SKM-1 (cell line): ENCODE data around the gene SUMF2.
"Not testable (repeated sequence)": the region's sequence is repeated elsewhere in the genome, so short reads cannot be mapped to it uniquely, and the experiment has no call there.

Experiments
- DNase-seq: peaks from one replicate; lab custom pipeline; 2025; ENCODE audit not compliant: unreplicated experiment; lab: John Stamatoyannopoulos, UW

The SUMF2 gene

DNA sequence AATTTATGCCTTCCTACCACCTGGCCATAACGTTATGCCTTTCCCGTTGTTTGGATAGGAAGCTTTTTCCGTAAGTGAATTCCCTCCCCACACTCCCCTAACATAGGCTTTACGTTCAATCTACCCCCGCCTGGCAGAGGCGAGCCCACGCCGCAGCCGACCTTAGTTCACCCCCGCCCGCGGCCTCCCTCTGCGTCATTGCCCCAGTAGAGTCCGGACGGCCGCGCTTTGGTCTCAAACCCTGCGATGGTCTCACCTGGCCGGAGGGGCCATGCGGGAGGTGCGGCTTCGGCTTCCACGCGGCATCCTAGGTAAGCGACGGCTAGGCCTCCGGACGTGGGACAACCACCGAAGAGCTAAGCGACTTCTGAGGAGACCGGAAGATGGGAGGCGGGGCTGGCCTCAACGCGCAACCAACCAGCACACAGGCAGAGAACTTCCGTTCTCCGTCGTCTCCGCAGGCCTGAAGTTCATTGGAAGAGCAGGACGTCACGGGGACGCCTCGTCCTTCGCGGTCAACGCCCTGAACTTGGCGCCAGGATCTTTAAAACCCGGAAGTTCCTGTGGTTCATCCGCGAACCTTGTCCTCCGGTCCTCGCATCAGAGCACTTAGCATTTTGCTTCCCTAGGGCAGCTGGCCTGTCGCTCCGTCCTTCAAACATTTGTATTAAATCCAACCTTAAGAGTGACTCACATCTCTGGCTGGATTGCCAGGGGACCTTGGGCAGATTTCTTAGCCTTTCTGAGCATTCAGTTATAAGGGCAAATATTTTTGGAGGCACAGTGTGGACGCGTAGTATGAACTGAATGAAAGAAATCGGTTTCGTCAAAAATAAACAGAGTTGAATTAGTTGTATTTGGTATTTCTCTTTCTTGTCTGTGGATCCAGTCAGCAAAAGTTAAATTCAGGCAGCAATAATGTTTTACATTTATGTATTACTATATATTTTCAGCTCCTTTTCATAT, 42.3 kb downstream of the SUMF2 start, which contains the start of gene CHCHD2:
Gene CHCHD2 (minus strand): TSS at position 369 of the 966 bp plus-strand sequence. CDS start 63 bp downstream, at position 306.
- DNase-seq = peak; percentile 96

GRCh38 chr7:56107954-56108258, 43.8 kb downstream of the SUMF2 start:
- no peak for DNase-seq

- no peak for DNase-seq
These were observed 46.5 kb downstream of the SUMF2 start for GRCh38 chr7:56110611-56111010.

DNA sequence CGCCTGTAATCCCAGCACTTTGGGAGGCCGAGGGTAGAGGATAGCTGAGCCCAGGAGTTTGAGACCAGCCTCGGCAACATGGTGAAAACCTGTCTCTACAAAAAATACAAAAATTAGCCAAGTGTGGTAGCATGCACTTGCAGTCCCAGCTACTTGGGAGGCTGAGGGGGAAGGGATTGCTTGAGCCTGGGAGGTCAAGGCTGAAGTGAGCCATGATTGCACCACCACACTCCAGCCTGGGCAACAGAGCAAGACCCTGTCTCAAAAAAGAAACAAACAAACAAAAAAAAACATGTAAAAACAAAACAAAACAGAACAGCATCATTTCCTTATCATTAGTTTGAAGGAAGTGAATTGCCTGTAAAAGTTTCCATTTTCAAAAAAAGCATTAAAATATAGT, 48.2 kb downstream of the SUMF2 start:
- not testable (repeated sequence) for DNase-seq

- DNase-seq = no peak
These were observed 51.9 kb downstream of the SUMF2 start, which contains the start of gene NUPR2 for GRCh38 chr7:56115852-56116538. Gene NUPR2 (minus strand): TSS chr7:56116417. CDS start chr7:56116314, 103 bp downstream.

DNA sequence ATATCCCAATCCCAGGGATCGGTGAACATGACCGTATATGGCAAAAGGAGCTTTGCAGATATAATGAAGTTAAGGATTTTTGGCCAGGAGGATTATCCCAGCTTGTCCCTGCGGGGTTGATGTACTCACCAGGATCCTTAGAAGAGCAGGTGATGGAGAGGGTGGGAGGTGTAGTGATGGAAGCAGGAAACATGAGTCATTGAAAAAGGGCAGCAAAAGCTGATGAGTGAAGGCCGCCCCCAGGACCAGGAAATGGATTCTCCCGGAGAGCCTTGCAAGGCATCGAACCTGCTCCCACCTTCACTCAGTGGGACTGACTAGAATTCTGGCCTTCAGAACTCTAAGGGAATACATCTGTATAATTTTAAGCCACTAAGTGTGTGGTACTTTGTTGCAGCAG, 57.4 kb downstream of the SUMF2 start:
- no peak for DNase-seq

DNA sequence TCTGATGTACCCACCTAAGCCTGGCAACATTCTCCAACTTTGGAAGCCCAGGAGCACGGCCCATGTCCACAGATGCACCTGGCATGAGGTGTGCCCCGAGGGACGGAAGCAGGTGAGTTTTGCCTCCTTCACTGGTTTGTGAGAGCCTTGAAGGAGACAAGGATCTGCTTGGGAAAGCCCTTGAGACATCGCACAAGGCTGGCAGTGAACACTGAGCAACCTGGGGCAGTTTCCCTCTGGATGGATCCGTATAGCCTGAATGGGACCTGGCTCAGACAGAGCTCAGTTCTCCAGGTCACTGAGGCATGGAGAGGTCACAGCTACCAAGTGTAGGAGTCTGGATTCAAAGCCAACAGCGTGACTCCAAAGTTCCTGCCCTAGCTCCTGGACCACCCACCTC, 60.9 kb downstream of the SUMF2 start:
- DNase-seq = no peak

DNA sequence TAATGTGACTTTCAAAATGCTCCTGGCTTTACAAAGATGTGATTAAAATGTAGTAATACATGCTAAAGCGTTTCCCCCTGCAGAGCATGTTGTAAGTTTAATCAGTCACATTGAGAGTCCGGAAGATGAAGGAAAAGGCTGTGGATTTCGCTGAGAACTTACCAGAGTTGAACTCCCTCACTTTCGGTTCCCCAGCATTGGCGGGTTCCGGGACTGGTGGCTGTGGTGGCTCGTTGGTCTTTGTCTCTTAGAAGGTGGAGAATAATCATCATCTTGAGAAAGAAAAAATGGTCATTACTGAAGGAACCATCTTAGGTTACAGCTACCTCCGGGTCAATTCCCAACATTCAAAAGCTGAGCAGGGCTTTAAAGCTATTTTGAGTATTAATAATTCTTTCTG, 61.7 kb downstream of the SUMF2 start:
- DNase-seq = no peak

DNA sequence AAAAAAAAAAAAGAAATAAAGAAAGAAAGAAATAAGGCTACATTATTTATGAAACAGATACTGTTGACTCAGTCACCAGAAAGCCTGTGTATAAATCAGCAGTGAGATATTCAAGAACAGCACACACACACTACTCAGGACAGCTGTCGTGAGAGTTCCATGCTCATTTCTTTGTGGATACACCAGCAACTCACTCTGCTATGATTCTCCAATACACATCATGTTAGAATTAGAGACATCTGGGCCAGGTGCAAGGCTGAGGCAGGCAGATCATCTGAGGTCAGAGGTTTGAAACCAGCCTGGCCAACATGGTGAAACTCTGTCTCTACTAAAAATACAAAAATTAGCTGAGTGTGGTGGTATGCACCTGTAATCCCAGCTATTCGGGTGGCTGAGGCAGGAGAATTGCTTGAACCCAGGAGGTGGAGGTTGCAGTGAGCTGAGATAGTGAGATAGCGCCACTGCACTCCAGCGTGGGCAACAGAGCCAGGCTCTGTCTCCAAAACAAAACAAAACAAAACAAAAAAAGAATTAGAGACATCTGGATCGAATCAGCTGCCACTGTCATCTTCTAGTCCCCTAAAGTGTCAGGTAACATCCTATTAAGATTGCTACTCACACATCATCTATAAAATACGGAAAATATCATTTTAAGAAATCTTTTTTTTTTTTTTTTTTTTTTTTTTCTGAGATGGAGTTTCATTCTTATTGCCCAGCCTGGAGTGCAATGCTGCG, 63.3 kb downstream of the SUMF2 start:
- DNase-seq = no peak
